Measurements from ENCODE around the gene EMP3. TPM values are rescaled to one million over a fixed set of nuclear protein-coding genes. Genes with fewer than 3 reads are reported as not detected.

Gene EMP3
- total and polyA plus RNA-seq, 2 of the 4 experiments (the other 2 are of a cell fraction) = 147 to 632 TPM

DNA sequence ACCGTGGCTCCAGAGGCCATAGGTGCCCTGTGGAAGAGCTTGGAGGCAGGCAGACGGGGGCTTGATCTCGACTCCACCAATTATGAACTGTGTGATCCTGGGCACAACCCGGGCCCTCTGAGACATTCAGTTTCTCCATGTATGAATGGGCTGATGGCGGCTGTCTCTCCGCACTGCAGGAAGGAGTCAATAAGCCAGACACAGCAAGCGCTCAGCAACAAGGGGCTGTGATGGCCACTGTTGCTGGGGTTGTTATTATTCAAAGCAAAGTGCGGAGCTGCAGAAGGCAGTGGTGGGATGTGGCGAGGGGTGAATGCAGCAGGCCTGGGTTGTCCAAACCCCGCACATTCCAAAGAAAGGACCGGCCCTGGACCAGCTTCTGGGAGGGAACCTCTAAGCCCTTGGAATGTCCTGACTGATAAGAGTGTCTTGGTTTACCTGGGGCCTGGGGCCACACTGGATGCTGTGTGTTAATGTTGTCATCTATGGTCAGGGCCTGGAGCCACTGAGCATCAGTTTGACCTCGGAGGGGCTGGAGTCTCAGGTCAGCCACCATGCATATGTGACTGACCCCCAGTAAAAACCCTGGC is 30.1 kb downstream of the EMP3 start:
- Histone ChIP-seq H3K27ac (ENCODE audit: insufficient read depth, low read length) (no peak overlapping the region), H4K20me1 (ENCODE audit: insufficient read depth, low read length) (no peaks in the 10 kb centered on the region), H3K18ac (ENCODE audit: low read depth, low read length) (no peak overlapping the region), H3K14ac (replicated peaks; ENCODE audit: low read depth, low read length) (no peak overlapping the region), H4K5ac (ENCODE audit: low read depth, low read length) (no peak overlapping the region), H2BK120ac (ENCODE audit: low read depth, low read length) (no peak overlapping the region), H3K36me3 (ENCODE audit: control insufficient read depth, insufficient read depth, low read length) (no peaks in the 10 kb centered on the region), H2BK20ac (ENCODE audit: low read depth, low read length) (no peak overlapping the region), H3K56ac (ENCODE audit: extremely low read depth, insufficient read depth, low read length) (no peak overlapping the region), H3K4me1 (ENCODE audit: control insufficient read depth, insufficient read depth, low read length) (no peaks in the 10 kb centered on the region), H2BK15ac (ENCODE audit: low read depth, low read length) (no peak overlapping the region), H2AFZ (replicated peaks; ENCODE audit: low read length, poor library complexity) (no peak overlapping the region), H4K91ac (ENCODE audit: insufficient read depth, low read depth, low read length) (no peak overlapping the region), H3K9me3 (ENCODE audit: control insufficient read depth, insufficient read depth, low read length) (no peaks in the 10 kb centered on the region), H3K9me1 (ENCODE audit: insufficient read depth, low read length) (peaks cover 10% of the 10 kb centered on the region; the same call in 1 of the 2 replicates), H3K23ac (ENCODE audit: low read depth, low read length) (no peak overlapping the region), H4K8ac (ENCODE audit: low read depth in 2 of 2, low read length in 2 of 2) (no peak overlapping the region), H3K79me1 (ENCODE audit: low read depth in 1 of 2, low read length in 2 of 2) (no peaks in the 10 kb centered on the region), H3K4ac (ENCODE audit: low read depth, low read length) (no peak overlapping the region), H2AK9ac (replicated peaks; ENCODE audit: low read depth, low read length, poor library complexity) (no peak overlapping the region), H3K27me3 (ENCODE audit: control insufficient read depth, insufficient read depth, low read length) (no peaks in the 10 kb centered on the region), H3K4me2 (ENCODE audit: low read depth, low read length) (no peak overlapping the region), H2AK5ac (ENCODE audit: low read depth, low read length) (no peak overlapping the region), H3K9ac (ENCODE audit: low read depth, low read length) (no peak overlapping the region), H2BK5ac (ENCODE audit: low read depth, low read length, poor library complexity, severe bottlenecking) (no peak overlapping the region), H3K4me3 (ENCODE audit: insufficient read depth, low read depth, low read length) (no peak overlapping the region)
- dilution Hi-C loops (cut with HindIII; ENCODE audit: low sequenced_read_pairs, unreplicated experiment) (no loop called here), in situ Hi-C loops (cut with MboI; ENCODE audit: low sequenced_read_pairs) (no loop called here), intact Hi-C loops (cut with micrococcal nuclease) (no loop called here)
- ChIA-PET POLR2A (ENCODE audit: unreplicated experiment) (no interaction called here), CTCF (interaction anchor here (0.7 kb wide), 1 partner anchor 159 kb away, joined by 3 read pairs; no protein-coding TSS in a partner anchor)
- ATAC-seq (ENCODE audit: low read depth) (no peak), DNase-seq (no peak)
- no peak for TF ChIP-seq BHLHE40 (IDR thresholded peaks at IDR 0.05; ENCODE audit: low read depth, low read length)
- TF ChIP-seq RFX5 (IDR thresholded peaks at IDR 0.05; ENCODE audit: low read depth, low read length) = no peak
- TF ChIP-seq, protein P1, sequence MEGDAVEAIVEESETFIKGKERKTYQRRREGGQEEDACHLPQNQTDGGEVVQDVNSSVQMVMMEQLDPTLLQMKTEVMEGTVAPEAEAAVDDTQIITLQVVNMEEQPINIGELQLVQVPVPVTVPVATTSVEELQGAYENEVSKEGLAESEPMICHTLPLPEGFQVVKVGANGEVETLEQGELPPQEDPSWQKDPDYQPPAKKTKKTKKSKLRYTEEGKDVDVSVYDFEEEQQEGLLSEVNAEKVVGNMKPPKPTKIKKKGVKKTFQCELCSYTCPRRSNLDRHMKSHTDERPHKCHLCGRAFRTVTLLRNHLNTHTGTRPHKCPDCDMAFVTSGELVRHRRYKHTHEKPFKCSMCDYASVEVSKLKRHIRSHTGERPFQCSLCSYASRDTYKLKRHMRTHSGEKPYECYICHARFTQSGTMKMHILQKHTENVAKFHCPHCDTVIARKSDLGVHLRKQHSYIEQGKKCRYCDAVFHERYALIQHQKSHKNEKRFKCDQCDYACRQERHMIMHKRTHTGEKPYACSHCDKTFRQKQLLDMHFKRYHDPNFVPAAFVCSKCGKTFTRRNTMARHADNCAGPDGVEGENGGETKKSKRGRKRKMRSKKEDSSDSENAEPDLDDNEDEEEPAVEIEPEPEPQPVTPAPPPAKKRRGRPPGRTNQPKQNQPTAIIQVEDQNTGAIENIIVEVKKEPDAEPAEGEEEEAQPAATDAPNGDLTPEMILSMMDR (conservative IDR thresholded peaks at IDR 0.05; ENCODE audit: low read depth, low read length) = no peak
- no peak for TF ChIP-seq NFE2L2 (IDR thresholded peaks at IDR 0.05; ENCODE audit: low read depth, low read length)
- no peak for TF ChIP-seq MXI1 (IDR thresholded peaks at IDR 0.05; ENCODE audit: borderline replicate concordance, low read depth, low read length)
- TF ChIP-seq MAFK (IDR thresholded peaks at IDR 0.05; ENCODE audit: low read depth, low read length) = no peak
- TF ChIP-seq, protein P2, sequence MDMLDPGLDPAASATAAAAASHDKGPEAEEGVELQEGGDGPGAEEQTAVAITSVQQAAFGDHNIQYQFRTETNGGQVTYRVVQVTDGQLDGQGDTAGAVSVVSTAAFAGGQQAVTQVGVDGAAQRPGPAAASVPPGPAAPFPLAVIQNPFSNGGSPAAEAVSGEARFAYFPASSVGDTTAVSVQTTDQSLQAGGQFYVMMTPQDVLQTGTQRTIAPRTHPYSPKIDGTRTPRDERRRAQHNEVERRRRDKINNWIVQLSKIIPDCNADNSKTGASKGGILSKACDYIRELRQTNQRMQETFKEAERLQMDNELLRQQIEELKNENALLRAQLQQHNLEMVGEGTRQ (IDR thresholded peaks at IDR 0.05; ENCODE audit: low read depth, low read length) = no peak
- no peak for TF ChIP-seq POLR2A (IDR thresholded peaks at IDR 0.05; ENCODE audit: low read depth, low read length)
- BruUV-seq (replicated peaks) = no TSS peak
- 85% methylated on average over 7 of the region's 12 CpGs; no CpG with 5 or more reads in 1 of the 2 experiments for WGBS, 2 experiments (ENCODE audit: extremely low coverage in 2 of 2, insufficient read length in 1 of 2)

All from IMR-90 (cell line).